ENCODE measurements around the gene LCK.

DNA sequence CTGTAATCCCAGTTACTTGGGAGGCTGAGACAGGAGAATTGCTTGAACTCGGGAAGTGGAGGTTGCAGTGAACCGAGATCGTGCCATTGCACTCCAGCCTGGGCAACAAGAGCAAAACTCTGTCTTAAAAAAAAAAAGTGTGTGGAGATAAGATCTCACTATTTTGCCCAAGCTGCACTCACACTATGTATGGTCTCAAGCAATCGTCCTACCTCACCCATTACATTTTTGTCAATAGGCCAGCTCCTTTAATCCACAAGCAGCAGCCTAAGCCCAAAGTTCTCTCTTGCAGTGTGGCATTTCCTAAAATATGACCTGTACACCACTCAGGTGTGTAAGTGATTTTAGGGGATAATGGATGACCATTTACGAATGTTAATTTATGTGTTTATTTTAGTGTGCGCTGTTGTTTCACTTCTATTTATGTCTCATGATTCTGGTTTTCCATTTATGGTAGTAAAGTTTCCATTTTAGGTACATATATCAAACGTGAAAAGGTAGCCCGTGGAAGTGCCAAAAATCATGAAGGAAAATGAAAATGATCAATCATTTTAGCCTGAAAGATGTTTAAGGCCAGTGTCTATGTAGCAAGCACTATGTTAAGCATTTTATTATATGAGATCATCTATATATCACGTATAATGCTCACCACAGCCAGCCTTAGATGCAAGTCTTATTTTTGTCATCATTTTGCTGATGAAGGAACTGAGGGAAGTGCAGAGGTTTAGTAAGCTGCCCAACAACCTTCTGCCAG, 5.6 kb downstream of the LCK start:
- TF ChIP-seq EZH2 (IDR thresholded peaks at IDR 0.05; ENCODE audit: borderline replicate concordance, low read length) = no peak
- TF ChIP-seq, protein P1, sequence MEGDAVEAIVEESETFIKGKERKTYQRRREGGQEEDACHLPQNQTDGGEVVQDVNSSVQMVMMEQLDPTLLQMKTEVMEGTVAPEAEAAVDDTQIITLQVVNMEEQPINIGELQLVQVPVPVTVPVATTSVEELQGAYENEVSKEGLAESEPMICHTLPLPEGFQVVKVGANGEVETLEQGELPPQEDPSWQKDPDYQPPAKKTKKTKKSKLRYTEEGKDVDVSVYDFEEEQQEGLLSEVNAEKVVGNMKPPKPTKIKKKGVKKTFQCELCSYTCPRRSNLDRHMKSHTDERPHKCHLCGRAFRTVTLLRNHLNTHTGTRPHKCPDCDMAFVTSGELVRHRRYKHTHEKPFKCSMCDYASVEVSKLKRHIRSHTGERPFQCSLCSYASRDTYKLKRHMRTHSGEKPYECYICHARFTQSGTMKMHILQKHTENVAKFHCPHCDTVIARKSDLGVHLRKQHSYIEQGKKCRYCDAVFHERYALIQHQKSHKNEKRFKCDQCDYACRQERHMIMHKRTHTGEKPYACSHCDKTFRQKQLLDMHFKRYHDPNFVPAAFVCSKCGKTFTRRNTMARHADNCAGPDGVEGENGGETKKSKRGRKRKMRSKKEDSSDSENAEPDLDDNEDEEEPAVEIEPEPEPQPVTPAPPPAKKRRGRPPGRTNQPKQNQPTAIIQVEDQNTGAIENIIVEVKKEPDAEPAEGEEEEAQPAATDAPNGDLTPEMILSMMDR (IDR thresholded peaks at IDR 0.05; ENCODE audit: low read length) = no peak

All from OCI-LY1 (cell line).